HG02973 (cell line): ENCODE results near the gene RNF114.
A peak's percentile ranks its signal among the peaks of the same experiment; 100 is the strongest.

Experiments used
- ATAC-seq: cut with Tn5 transposase; IDR thresholded peaks from one replicate; pipeline ENCODE4 v1.9.1; 2021; ENCODE audit warnings: moderate library complexity; ENCODE audit not compliant: unreplicated experiment

Gene RNF114

DNA sequence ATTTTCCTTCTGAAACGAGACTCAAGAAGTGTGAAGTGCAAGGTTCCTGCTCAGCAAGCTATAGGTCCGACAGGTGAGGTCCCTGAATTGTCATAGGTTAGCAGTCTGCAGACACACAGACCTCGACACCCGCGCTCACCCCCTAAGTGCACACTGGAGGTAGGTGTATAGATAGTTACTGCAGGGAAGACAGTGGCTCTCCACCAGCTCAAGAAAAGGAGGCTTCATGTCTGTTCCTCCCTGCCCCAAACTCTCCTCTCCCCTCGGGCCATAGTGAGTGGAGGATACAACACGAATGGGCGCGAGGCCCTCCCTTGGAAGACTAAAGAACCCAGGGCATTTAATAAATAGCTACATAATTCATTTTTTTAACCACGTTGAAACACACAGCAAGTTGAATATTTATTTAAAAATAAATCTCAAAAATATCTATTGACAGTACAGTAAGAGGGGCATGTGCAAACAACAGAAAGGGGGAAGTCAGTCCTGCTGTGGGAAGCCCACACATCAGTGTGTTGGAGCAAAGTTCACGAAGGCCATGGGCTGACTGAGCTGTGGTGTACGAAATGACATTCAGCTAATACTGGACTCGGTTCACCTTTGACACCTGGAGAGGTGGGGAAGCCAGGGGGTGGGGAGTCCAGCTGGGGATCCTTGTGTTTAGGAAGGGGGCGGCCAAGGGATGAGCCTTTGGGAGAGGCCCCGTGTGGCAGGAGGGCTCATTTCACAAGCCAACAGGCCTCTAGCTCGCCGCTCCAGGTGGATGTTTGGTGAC lies 31.6 kb upstream of the RNF114 start:
- no peak for ATAC-seq

DNA sequence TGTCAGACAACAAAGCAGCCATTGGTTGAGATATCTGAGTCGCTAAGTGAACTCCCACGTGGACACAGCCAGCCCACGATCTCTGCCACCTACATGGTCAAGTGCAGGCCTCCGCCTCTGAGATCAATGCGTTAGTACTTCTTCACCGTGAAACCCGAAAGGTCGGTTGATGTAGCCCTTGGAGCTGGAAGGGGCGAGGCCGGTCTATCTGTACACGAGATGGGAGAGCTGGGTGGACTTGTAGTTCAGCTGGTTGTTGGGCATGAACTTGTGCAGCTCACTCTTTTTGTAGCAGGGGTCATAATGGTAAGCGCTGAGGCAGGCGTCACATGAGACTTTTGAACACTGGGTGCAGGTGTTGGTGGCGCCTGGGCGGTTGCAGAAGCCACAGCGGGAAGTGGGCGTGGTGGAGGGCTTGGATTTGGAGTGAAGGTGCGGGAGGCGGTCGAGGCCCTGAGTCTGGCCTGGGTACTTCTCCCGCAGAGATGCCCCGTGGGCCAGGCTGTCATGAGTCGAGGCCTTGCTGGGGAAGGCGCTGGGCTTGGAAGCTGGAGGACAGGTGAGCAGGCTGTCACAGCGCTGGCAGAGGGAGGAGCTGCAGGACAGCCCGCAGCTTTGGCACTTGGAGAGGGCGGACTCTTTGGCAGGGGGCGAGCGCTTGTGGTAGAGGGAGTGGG lies 30.6 kb upstream of the RNF114 start:
- no peak for ATAC-seq

DNA sequence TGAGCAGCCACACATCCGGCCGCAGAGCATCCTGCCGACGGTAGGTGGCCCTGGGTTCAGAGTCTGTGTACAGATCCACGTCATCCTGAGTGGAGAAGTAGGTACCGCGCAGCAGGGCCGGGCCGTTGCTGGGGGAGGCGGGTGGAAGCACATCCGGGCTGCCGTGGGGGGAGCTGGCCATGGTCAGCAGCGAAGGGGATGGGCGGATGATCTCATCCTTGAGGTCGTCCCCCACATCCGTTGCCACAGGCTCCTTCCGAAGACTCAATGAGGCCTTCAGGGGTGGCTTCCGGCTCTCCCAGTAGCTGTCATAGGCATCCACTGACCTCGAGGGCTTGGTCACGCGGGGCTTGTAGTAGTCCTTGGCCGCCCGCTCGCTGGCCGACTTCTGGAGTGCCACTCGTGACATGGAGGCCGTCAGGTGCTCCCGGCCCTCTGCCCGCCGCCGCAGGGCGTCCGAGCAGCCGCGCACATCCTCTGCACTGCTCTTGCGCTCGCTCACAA lies 30.0 kb upstream of the RNF114 start:
- no peak for ATAC-seq

DNA sequence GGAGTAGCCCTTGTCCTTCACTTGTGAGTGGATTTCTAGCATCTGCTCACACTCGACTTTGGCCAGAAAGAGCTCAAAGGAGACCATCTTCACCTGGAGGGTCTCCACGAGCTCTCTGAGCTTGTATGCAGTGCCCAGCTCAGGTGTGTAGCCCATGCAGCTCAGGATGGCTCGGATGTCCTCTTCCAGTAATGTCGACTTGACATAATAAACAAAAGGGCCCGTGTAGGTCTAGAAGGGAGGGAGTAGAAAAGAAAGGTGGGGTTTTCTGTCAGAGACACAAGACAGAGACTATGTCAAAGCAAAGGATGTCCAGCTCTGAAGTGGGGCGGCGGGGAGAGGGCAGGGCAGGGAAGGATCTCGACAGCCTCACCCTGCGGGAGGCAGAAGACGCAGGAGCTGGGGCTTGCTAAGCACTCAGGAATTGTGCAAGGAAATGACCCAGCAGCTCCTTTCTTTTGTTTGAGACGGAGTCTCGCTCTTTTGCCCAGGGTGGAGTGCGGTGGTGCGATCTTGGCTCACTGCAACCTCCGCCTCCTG lies 29.5 kb upstream of the RNF114 start:
- ATAC-seq, result no peak

DNA sequence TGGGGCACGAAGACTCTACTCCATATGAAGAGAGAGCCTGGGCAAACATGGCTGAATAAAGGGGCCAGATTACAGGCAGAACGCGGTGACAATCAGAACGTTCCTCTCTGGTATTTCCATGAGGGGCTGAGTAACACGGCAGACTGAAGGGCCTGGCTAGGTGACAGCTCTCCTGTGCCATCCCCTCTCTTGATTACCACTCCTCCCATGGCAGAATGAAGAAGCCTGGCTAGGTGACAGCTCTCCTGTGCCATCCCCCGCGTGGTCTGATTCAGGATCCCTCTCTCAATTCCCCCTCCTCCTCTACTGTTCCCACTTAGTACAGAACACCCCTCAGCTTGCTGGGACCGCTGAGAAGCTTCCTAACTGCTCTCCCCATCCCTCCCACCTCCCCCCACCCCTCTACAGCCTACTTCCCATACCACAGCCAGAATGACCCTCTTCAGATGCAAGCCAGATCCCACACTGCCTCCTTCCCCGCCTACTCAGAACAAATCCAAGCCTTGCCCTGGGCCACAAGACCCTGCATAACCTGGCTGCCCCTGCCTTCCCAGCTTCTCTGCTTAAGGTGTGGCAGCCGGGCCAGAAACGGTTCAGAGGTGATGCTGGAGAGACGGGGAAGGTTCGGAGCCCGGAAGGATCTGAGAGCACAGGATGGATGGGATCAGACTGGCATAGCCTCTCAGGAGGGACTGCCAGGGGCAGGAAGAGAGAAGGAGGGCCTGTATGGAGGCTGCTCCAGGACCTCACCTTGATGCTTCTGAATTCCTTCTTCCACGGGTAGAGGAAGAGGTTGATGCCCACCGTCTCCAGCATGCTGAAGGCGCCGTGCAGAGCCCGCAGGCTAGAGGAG lies 28.6 kb upstream of the RNF114 start:
- ATAC-seq, result no peak

DNA sequence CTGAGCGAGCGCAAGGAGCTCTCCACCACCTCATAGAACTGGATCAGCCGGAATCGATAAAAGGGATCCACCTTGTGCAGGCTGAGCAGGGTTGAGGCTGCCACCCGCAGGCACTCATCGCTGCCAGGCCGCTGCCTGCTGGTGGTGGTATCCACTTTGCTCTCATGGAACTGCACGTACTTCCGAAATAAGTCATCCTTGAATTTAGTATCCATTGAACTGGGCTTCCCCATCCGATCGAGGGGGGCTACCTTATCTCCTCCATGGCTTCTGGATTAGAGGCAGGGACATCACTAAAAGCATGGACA lies 28.0 kb upstream of the RNF114 start:
- no peak for ATAC-seq

DNA sequence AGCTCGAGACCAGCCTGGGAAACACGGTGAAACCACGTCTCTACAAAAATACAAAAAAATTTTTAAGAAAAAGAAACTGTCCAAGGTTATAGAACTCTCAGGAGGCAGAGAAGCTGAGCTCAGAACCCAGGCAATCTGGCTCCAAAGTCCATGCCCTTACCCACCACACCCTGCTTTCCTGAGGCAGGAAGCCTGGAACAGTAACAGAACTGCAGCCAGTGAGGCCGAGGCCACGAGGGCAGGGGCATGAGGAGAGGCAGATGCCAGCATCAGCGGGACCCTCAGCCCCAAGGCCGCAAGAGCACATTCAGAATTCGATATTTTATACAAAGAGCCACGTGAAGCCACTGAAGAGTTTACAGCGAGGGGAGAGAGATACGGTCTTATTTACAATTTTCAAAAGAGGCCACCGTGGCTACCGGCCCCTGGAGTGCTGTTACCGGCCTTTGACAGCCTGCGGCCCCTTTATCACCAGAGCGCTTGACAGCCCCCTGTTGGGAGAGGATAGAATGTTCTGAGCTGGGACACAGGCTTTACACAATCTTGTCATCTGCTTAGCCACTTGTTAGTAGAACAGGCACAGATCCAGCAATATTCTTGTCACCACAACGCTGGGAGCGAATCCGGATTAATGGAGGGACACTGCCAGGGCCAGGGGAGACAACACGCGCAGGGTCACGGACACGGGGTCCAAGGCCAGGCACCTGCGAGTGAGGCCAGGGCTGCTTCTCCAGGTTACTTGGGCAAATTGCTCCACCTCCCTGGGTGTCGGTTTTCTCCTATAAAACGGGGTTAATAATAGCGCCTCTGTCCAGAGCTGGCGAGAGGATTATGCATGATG lies 26.5 kb upstream of the RNF114 start:
- no peak for ATAC-seq

DNA sequence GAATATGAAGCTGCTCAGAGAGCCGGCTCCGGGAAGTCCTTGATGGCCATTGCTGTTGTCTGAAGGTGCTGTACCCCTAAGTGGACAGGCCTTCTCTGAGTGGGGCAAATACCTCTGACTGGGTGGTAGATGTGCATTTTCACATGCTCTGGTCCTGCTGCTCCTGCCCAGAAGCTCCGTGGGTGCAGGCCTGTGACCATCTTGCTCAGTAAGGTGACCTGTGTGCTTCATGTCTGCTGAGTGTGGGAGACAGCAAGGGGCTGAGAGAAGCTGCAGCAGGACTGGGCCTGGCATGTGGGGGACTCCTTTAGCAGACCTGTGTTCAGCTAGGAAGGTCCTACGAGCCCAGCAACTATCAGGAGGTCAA lies 25.9 kb upstream of the RNF114 start:
- ATAC-seq, result no peak

DNA sequence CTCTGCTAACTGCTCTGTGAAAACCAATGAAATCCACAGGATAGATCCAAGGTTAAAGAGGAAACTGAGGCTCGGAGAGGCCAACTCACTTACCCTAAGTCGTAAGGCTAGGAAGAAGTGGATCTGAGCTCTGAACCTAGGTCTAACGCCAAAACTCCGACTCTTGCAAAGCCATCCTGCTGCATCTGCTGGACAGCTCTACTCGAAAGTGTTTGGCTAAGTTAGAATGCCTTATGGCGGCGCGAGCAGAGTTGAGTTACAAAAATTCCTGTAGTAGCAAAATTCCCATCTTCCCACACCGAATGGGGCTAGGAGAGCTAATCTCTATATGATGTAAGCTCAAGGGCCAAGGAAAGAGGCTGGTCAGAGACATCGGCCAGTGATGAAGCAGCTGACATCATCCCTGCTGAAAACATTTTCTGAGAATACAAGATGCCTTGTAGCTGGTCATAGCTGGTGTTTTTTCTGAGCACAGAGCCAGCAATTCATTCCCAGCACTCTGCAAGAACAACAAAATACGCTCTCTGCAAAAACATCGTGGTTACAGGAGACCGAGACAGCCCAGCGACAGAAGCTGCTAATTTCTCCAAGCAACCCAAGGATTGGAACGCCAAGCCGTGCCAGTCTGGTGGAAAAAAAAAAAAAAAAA lies 22.7 kb upstream of the RNF114 start:
- no peak for ATAC-seq

DNA sequence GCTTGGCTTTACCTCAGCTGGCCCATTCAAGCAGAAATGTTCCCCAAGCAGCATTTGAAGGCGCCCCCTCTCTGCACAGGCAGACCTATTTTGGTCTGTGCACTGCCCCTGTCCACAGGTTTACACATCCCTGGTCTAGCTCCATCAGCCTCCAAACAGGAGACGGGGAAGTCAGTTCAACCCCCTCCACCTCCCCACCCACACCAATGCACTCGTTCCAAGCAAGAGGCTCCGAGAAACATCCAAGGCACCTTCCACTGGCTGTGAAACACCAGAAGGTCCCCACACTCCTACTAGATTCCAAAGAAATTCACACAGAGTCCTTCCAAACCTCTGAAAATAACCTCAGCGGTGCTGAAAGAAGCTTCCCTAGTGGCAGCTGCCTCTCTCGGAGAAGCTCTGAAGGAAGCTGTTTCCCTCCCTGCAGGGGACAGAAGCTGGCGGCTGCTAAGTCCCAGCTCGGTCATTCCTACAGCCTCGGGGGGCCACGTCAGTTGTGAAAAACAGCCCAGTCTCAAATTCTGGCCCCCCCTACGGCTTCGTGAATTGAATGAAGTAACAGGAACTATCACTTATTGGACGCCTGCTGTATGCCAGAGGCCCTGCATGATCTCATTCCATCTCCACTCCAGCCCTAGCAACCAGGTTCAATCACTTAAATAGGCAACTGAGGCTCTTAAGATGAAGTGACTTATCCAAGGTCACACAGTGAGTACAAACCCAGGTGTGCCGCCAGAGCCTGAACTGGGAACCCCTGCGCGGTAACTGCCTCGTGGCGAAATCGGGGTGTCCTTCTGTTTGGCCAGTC lies 21.7 kb upstream of the RNF114 start:
- no peak for ATAC-seq

DNA sequence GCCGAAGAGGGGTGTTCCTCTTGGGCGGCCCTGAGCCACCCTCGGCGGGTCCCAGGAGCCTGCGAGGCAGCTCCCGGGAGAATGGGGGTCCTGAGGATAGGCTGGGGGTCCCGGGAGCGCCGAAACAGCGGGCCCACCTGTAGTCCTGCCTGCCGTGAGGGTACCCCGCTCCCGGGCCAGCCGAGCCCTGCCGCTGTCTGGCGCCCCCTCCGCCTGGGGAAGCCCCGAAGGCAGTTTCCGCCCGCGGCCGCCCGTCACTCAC lies 21.1 kb upstream of the RNF114 start:
- peak; percentile 11 for ATAC-seq

DNA sequence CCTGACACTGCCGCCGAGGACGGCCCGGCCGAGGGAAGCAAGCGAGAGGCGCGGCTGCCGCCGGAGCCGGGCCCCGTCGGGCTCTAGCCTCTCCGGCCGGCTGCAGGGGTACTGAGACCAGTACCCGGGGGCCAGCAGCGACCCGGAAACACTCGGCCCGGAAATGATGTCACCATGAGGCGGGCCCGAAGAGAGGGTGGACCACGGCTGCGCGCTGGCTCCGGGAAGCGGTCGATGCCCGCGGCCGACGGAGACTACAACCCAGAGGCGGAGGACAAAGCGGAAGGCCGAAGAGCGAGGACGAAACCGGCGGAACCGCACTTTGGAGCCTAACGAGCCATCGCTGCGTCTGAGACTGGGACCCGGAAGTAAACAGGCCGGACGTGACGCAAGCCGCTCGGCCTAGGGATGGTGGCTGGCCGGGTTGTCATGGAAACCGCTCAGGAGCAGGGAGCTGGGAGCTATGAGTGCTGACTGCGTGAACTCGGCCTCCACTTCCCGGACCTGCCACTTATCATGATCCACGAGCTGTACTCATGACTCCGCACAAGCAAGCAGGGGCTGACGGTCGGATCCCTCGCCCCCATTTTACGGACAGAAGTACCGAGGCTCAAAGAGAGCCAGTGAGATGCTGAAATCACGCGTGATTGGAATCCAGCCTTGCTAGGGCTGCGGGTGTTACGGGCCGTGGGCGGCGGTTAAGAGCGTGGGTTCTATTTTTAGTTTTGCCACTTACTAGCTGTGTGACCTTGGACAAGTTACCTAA lies 20.6 kb upstream of the RNF114 start, which contains the start of gene SPATA2:
Gene SPATA2, minus strand, starts transcription at position 150 of the 766 bp plus-strand sequence. CDS start 7,039 bp downstream, outside the sequence.
- ATAC-seq, result peak; percentile 73

DNA sequence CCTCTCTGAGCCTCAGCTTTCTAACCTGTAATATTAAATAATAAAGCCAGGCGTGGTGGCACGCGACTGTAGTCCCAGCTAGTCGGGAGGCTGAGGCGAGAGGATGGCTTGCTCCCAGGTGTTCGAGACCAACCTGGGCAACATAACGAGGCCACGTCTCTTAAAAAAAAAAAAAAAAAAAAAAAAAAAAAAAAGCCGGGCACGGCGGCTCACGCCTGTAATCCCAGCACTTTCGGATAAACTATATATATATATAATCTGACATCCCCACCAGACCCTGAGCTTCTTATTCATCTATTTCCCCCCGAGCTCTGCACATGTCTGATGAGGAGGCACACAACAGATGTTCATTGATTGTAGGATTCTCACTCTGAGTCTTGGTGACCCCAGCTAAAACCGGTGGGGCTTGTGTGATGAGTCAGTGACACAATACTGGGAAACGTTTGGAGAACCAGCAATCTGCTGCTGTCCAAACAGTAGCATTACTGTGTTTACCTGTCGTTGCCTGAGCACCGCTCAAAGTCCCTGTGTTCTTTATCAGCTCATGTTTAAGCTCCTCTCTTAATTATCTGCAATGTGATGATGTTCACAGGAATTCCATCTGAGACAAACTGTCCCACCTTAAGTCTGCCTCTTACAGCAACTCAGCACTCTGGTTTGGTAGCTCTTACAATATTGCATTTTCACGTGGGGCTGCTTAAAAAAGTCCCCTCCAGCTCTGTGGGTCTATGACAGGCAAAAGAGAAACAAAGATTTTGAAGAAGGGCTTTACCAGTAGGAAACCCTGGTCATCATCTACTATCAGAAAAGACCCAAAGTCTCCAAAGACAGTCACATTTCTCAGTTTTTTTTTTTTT lies 19.8 kb upstream of the RNF114 start:
- ATAC-seq, result no peak

DNA sequence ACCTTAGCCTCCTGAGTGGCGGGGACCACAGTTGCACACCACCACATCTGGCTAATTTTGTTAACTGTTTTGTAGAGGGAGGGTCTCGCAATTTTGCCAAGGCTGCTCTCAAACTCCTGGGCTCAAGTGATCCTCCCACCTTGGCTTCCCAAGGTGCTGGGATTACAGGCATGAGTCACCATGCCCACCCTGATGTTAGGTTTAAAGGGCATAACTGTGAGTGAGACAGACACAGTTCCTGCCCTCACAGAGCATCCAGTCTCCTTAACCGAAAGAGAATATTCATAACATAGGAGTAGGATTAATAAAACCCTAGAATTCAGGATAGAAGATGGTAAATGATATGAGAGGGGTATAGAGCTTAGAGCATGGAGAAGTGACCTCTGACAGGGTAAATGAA lies 17.8 kb upstream of the RNF114 start:
- ATAC-seq, result no peak

DNA sequence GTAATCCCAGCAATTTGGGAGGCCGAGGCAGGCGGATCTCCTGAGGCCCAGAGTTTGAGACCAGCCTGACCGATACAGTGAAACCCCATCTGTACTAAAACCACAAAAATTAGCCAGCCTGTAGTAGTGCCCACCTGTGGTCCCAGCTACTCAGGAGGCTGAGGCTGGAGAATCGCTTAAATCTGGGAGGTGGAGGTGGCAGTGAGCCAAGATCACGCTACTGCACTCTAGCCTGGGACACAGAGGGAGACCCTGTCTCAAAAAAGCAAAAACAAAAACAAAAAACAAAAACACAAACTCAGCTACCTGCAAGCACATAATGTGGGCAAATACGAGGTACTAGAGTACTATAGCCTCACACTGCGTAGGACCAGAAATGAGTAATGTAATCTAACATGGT lies 17.2 kb upstream of the RNF114 start:
- ATAC-seq, result no peak

DNA sequence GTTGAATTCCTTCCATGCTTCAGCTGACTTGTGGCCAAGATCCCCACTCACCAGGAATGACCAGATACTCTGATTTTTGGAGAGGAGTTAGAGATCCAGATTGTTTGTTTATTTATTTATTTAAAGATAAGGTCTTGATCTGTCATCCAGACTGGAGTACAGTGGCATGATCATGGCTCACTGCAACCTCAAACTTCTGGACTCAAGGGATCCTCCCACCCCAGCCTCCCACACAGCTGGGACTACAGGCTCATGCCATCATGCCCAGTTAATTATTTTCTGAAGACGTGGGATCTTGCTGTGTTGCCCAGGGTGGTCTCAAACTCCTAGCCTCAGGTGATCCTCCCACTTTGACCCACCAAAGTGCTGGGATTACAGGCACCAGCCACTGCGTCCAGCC lies 16.7 kb upstream of the RNF114 start:
- ATAC-seq, result no peak

DNA sequence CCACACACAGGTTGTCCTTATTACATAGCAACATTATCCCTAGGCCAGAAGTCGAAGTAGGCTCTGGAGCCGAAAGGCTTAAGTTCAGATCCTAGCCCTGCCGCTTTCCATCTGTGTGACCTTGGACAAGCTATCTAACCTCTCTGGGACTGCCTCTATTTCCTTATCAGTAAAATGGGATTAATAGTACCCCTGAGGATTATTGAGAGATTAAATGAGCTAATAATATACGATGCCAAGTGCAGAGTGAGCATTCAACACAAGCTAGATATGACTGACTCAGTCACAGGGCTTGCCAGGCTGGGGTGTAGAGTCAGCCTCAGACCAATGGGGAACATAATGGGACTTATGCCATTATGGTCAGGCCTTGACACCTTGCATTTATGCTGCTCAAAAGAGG lies 11.9 kb upstream of the RNF114 start:
- ATAC-seq, result no peak
